PC-9 (cell line): Measurements from ENCODE around the gene IFNAR1. TPM values are rescaled to one million over a fixed set of nuclear protein-coding genes. Genes with fewer than 3 reads are reported as not detected.

Source experiments
- BruUV-seq: library from RNA; stranded (reverse); fragments of 400-500 nt; replicated peaks from 2 replicates; lab custom pipeline; 2021; lab: Mats Ljungman, UMichigan
- CTCF ChIA-PET: fragments of 300-600 bp; sonication (Branson Sonifier 250); formaldehyde crosslinking; loops from one replicate; lab custom pipeline; 2022; ENCODE audit warnings: antibody characterized with exemption; lab: Charles Lee
- POLR2A ChIA-PET: fragments of 300-600 bp; sonication (Branson Sonifier 250); formaldehyde crosslinking; loops from one replicate; lab custom pipeline; 2022; ENCODE audit warnings: antibody characterized with exemption; ENCODE audit not compliant: unreplicated experiment; lab: Charles Lee
- DNase-seq, 2 experiments: peaks; one replicate each; pipeline versions ENCODE4 v3.0.0 to v3.0.0-alpha.2; 2015 to 2022; ENCODE audit warnings: mixed read lengths in 1 of 2
- H2AFZ ChIP-seq: fragments of 200-600 bp; sonication (generic); 2 replicates; pipeline ENCODE4 v1.8.1; 2017; ENCODE audit warnings: antibody characterized with exemption
- H3F3A ChIP-seq: fragments of 200-600 bp; sonication (generic); 2 replicates; pipeline ENCODE4 v1.8.1; 2017; ENCODE audit warnings: antibody characterized with exemption, mild to moderate bottlenecking, low read depth; ENCODE audit not compliant: insufficient read depth
- H3K27ac ChIP-seq: fragments of 200-600 bp; sonication (generic); 2 replicates; pipeline ENCODE4 v1.6.1; 2016; ENCODE audit warnings: mixed run types
- H3K27me3 ChIP-seq: fragments of 200-600 bp; sonication (generic); 2 replicates; pipeline ENCODE4 v1.6.1; 2016; ENCODE audit warnings: low read depth, mixed run types; ENCODE audit not compliant: insufficient read depth
- H3K36me3 ChIP-seq: fragments of 200-600 bp; sonication (generic); 2 replicates; pipeline ENCODE4 v1.6.1; 2016; ENCODE audit warnings: low read depth, mixed run types
- H3K4me1 ChIP-seq: fragments of 200-600 bp; sonication (generic); replicated peaks from 2 replicates; pipeline ENCODE4 v1.6.1; 2016; ENCODE audit warnings: mixed run types; ENCODE audit not compliant: insufficient read depth
- H3K4me2 ChIP-seq: fragments of 200-600 bp; sonication (generic); 2 replicates; pipeline ENCODE4 v1.6.1; 2017; ENCODE audit warnings: mixed run types
- H3K4me3 ChIP-seq: fragments of 200-600 bp; sonication (generic); 2 replicates; pipeline ENCODE4 v1.6.1; 2016; ENCODE audit warnings: mixed run types
- H3K79me2 ChIP-seq: fragments of 200-600 bp; sonication (generic); 2 replicates; pipeline ENCODE4 v1.6.1; 2017; ENCODE audit warnings: low read depth, mixed run types
- H3K9me2 ChIP-seq: fragments of 200-600 bp; sonication (generic); 2 replicates; pipeline ENCODE4 v1.8.1; 2017; ENCODE audit warnings: mild to moderate bottlenecking; ENCODE audit not compliant: insufficient read depth
- H3K9me3 ChIP-seq: fragments of 200-600 bp; sonication (generic); 2 replicates; pipeline ENCODE4 v1.8.1; 2016; ENCODE audit warnings: low read depth; ENCODE audit not compliant: insufficient read depth
- H4K20me1 ChIP-seq: fragments of 200-600 bp; sonication (generic); 2 replicates; pipeline ENCODE4 v1.8.1; 2017; ENCODE audit not compliant: insufficient read depth
- CTCF ChIP-seq: fragments of 200-600 bp; sonication (generic); conservative IDR thresholded peaks from 2 replicates; pipeline ENCODE4 v1.6.1; 2017; ENCODE audit warnings: mixed run types, antibody characterized with exemption, mild to moderate bottlenecking, moderate library complexity
- EZH2 ChIP-seq: fragments of 200-600 bp; sonication (generic); IDR thresholded peaks from 2 replicates; pipeline ENCODE4 v1.8.0; 2017; ENCODE audit warnings: antibody characterized with exemption, low read depth
- intact Hi-C: fragments of 100-400 bp; cut with micrococcal nuclease; formaldehyde crosslinking; loops from one replicate; pipeline ENCODE4 v1.10.0; 2022; ENCODE audit not compliant: unreplicated experiment
- total RNA-seq: library from RNA; stranded (reverse); gene quantifications from 2 replicates; pipeline ENCODE4 v1.2.3, GENCODE V29; 2021

IFNAR1 gene
- total RNA-seq, 1 experiment from 2014 or later = 25.5 TPM

GRCh38 chr21:33384841-33385331 lies 60.1 kb downstream of the IFNAR1 start:
- Histone ChIP-seq H3K27me3 (no peaks in the 10 kb centered on the region), H2AFZ (no peak overlapping the region), H3K9me2 (no peaks in the 10 kb centered on the region), H3K4me3 (no peak overlapping the region), H3K4me2 (no peak overlapping the region), H3K4me1 (peaks cover 47% of the 10 kb centered on the region), H3F3A (peaks cover 39% of the 10 kb centered on the region), H4K20me1 (no peaks in the 10 kb centered on the region), H3K36me3 (no peaks in the 10 kb centered on the region), H3K9me3 (no peaks in the 10 kb centered on the region), H3K27ac (peak overlapping the region; percentile 100), H3K79me2 (no peaks in the 10 kb centered on the region)
- intact Hi-C loops = no loop called here
- BruUV-seq = no TSS peak
- TF ChIP-seq EZH2 = no peak
- TF ChIP-seq CTCF = no peak
- POLR2A ChIA-PET = interaction anchor here (0.5 kb wide), 1 partner anchor 887 kb away, joined by 11 read pairs; no protein-coding TSS in a partner anchor
- no peak for DNase-seq
- CTCF ChIA-PET = interaction anchor here (0.6 kb wide), 1 partner anchor 614 kb away, joined by 3 read pairs; the partner anchor contains the start of gene PAXBP1

- TF ChIP-seq EZH2 = no peak
- no peak for TF ChIP-seq CTCF
- BruUV-seq = no TSS peak
- Histone ChIP-seq H3K36me3 (no peaks in the 10 kb centered on the region), H3K27ac (no peak overlapping the region), H3K4me1 (peaks cover 35% of the 10 kb centered on the region), H3F3A (peaks cover 29% of the 10 kb centered on the region), H4K20me1 (no peaks in the 10 kb centered on the region), H3K9me3 (no peaks in the 10 kb centered on the region), H3K4me2 (no peak overlapping the region), H3K4me3 (no peak overlapping the region), H3K9me2 (no peaks in the 10 kb centered on the region), H3K79me2 (no peaks in the 10 kb centered on the region), H3K27me3 (no peaks in the 10 kb centered on the region), H2AFZ (no peak overlapping the region)
- ChIA-PET POLR2A (no interaction called here), CTCF (no interaction called here)
- intact Hi-C loops = no loop called here
- DNase-seq = no peak
Observed at GRCh38 chr21:33386222-33386784, 61.5 kb downstream of the IFNAR1 start.

- H3K27ac ChIP-seq = no peak overlapping the region
- no peak overlapping the region for H3K4me2 ChIP-seq
- H3K4me1 ChIP-seq = peaks cover 25% of the 10 kb centered on the region
- CTCF ChIA-PET = no interaction called here
- no peaks in the 10 kb centered on the region for H3K9me2 ChIP-seq
- TF ChIP-seq CTCF (no peak), EZH2 (no peak)
- intact Hi-C loops = no loop called here
- H3K36me3 ChIP-seq = no peaks in the 10 kb centered on the region
- DNase-seq = no peak
- no peak overlapping the region for H3K4me3 ChIP-seq
- H3K79me2 ChIP-seq = no peaks in the 10 kb centered on the region
- H3F3A ChIP-seq = peaks cover 28% of the 10 kb centered on the region
- POLR2A ChIA-PET = no interaction called here
- no peaks in the 10 kb centered on the region for H3K9me3 ChIP-seq
- BruUV-seq = no TSS peak
- H4K20me1 ChIP-seq = no peaks in the 10 kb centered on the region
- H2AFZ ChIP-seq = no peak overlapping the region
- no peaks in the 10 kb centered on the region for H3K27me3 ChIP-seq
Observed at GRCh38 chr21:33387294-33387693, 62.5 kb downstream of the IFNAR1 start.
